Right forelimb (tissue), 1 donor: ENCODE results near the gene GSG1L.

Source experiments
- DNase-seq: peaks from one replicate; pipeline ENCODE4 v3.0.0-alpha.2; 2018

GSG1L gene

GRCh38 chr16:27932542-27933135, 130.9 kb downstream of the GSG1L start:
- DNase-seq = no peak

- no peak for DNase-seq
Observed at GRCh38 chr16:27929818-27930217, 133.7 kb downstream of the GSG1L start.

GRCh38 chr16:27928542-27928941, 135.0 kb downstream of the GSG1L start:
- no peak for DNase-seq

- no peak for DNase-seq
Observed at GRCh38 chr16:27927266-27927901, 136.1 kb downstream of the GSG1L start.

- no peak for DNase-seq
Observed at GRCh38 chr16:27925612-27926011, 137.9 kb downstream of the GSG1L start.

GRCh38 chr16:27924411-27925118, 138.9 kb downstream of the GSG1L start:
- no peak for DNase-seq

GRCh38 chr16:27923751-27924150, 139.8 kb downstream of the GSG1L start:
- no peak for DNase-seq

GRCh38 chr16:27922433-27922832, 141.1 kb downstream of the GSG1L start:
- no peak for DNase-seq

GRCh38 chr16:27921134-27921533, 142.4 kb downstream of the GSG1L start:
- no peak for DNase-seq

- DNase-seq = no peak
Observed at GRCh38 chr16:27920391-27920891, 143.1 kb downstream of the GSG1L start.

- DNase-seq = no peak
Observed at GRCh38 chr16:27918755-27919154, 144.8 kb downstream of the GSG1L start.

- no peak for DNase-seq
Observed at GRCh38 chr16:27917949-27918348, 145.6 kb downstream of the GSG1L start.

- DNase-seq = no peak
Observed at GRCh38 chr16:27911486-27911885, 152.0 kb downstream of the GSG1L start.

- no peak for DNase-seq
Observed at GRCh38 chr16:27907457-27907972, 156.0 kb downstream of the GSG1L start.

- DNase-seq = no peak
Observed at GRCh38 chr16:27906883-27907282, 156.6 kb downstream of the GSG1L start.

GRCh38 chr16:27903046-27903655, 160.4 kb downstream of the GSG1L start:
- no peak for DNase-seq

- DNase-seq = no peak
Observed at GRCh38 chr16:27902551-27902950, 161.0 kb downstream of the GSG1L start.

GRCh38 chr16:27901956-27902355, 161.6 kb downstream of the GSG1L start:
- DNase-seq = no peak

- no peak for DNase-seq
Observed at GRCh38 chr16:27899736-27900135, 163.8 kb downstream of the GSG1L start.

GRCh38 chr16:27894386-27894785, 169.1 kb downstream of the GSG1L start:
- DNase-seq = no peak

GRCh38 chr16:27892879-27893278, 170.6 kb downstream of the GSG1L start:
- no peak for DNase-seq

- DNase-seq = no peak
Observed at GRCh38 chr16:27890866-27891265, 172.6 kb downstream of the GSG1L start.

- no peak for DNase-seq
Observed at GRCh38 chr16:27890006-27890405, 173.5 kb downstream of the GSG1L start.
